Kidney epithelial cell (primary cell): Measurements from ENCODE around the gene FBXO5. TPM values are rescaled to one million over a fixed set of nuclear protein-coding genes. Genes with fewer than 3 reads are reported as not detected.
"Not testable (repeated sequence)": the region's sequence is repeated elsewhere in the genome, so short reads cannot be mapped to it uniquely, and the experiment has no call there.

Source experiments
- DNase-seq: peaks from one replicate; pipeline ENCODE4 v3.0.0-alpha.2; 2010; ENCODE audit warnings: low read depth
- H3K27me3 ChIP-seq: 2 replicates; pipeline ENCODE4 v1.6.0; 2011; ENCODE audit warnings: low read length; ENCODE audit not compliant: control insufficient read depth, insufficient read depth
- H3K36me3 ChIP-seq: 2 replicates; pipeline ENCODE4 v1.5.1; 2011; ENCODE audit warnings: low read length; ENCODE audit not compliant: control insufficient read depth, insufficient read depth
- H3K4me3 ChIP-seq: 2 replicates; pipeline ENCODE4 v1.5.1; 2011; ENCODE audit warnings: low read depth, mild to moderate bottlenecking, control low read depth, low read length
- CTCF ChIP-seq: IDR thresholded peaks from 2 replicates; pipeline ENCODE4 v1.5.1; 2011; ENCODE audit warnings: mild to moderate bottlenecking, moderate library complexity, low read length, control low read depth, inconsistent platforms; ENCODE audit not compliant: insufficient read depth, poor library complexity, severe bottlenecking
- total RNA-seq: library from RNA; depleted of rRNA; stranded (reverse); fragments of >200 nt; gene quantifications from 2 replicates; pipeline ENCODE4 v1.2.3, GENCODE V29; 2015

FBXO5 gene
- total RNA-seq, 1 donor from 2014 or later = 14.1 TPM

GRCh38 chr6:152969688-152970418 is 13.0 kb downstream of the FBXO5 start:
- H3K36me3 ChIP-seq = no peaks in the 10 kb centered on the region
- no peak overlapping the region for H3K4me3 ChIP-seq
- no peaks in the 10 kb centered on the region for H3K27me3 ChIP-seq
- DNase-seq = no peak
- TF ChIP-seq CTCF = no peak

- H3K4me3 ChIP-seq, DNase-seq, H3K36me3 ChIP-seq, H3K27me3 ChIP-seq: not testable (repeated sequence)
Observed at GRCh38 chr6:152966168-152966894, 16.5 kb downstream of the FBXO5 start.

DNA sequence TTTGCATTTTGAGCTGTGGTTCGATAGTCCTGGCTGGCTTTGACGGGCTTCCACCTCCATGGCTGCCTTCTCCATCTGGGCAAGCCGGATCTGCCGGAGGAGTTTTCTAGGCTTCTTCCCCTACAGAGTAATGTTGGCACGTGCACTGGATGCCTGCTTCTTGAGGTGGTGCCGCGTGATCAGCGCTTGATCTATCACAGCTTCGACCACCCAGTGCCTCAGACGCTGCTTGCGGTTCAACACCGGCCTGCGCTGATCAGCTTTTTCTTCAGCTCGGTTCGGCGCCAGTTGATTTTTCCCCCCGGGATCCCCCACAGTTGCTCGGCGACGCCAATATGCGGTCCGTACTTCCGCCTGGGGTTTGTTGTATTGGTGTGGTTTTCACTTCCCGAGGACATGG is 23.5 kb downstream of the FBXO5 start:
- no peak for DNase-seq
- H3K4me3 ChIP-seq = no peak overlapping the region
- no peak for TF ChIP-seq CTCF
- H3K27me3 ChIP-seq = no peaks in the 10 kb centered on the region
- no peaks in the 10 kb centered on the region for H3K36me3 ChIP-seq

- no peak for DNase-seq
- H3K36me3 ChIP-seq = no peaks in the 10 kb centered on the region
- TF ChIP-seq CTCF = no peak
- no peaks in the 10 kb centered on the region for H3K27me3 ChIP-seq
- no peak overlapping the region for H3K4me3 ChIP-seq
Observed at GRCh38 chr6:152957796-152958195, 25.0 kb downstream of the FBXO5 start.

DNA sequence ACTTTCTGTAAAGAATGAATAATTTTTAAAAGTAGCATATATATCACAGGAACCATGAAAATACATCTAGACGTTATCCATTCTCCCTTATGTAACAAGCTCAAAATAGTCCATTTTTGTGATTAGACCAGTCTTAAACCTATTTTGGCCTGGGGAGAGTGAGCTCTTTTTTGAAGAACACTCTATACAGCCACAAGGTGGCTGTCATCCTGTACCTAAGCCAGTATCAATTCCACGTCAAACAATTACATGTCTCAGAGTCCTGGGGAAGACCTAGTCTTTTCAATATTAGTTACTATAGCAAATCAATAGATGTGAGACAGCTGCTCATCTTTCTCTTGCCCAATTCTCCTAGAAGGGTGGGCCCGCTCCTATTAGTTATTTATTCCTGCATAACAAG is 28.4 kb downstream of the FBXO5 start:
- Histone ChIP-seq H3K4me3 (no peak overlapping the region), H3K27me3 (no peaks in the 10 kb centered on the region), H3K36me3 (no peaks in the 10 kb centered on the region)
- no peak for TF ChIP-seq CTCF
- DNase-seq = no peak

DNA sequence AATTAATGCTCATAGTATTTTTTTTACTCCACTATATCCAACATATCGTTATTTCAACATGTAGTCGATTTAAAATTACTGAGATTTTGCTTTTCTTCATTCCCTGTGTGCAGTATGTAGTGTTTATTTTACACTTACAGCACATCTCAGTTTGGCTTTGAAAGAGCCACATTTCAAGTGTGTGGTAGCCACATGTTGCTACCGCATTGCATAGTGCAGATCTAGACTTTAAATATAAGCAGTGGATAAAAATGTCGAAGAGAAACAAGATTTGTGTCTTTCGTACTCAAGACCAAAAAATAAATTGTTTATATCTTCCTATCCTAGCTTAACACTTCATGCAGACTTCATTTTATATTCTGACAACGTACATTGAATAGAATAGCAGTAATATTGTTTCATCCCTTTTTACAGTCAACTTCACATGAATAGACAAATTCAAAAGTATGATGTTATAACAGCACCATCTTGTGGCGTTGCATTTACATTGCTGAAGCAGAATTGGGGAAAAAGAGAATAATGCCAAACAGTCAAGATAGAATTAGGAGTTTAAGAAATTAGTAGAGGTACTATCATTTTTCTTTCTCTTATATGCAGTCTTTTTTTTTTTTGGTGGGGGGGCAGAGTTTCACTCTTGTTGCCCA is 29.9 kb downstream of the FBXO5 start:
- no peak for DNase-seq
- Histone ChIP-seq H3K4me3 (no peak overlapping the region), H3K36me3 (no peaks in the 10 kb centered on the region), H3K27me3 (no peaks in the 10 kb centered on the region)
- TF ChIP-seq CTCF = peak; percentile 46
